ENCODE results near the gene PLD4. TPM values are rescaled to one million over a fixed set of nuclear protein-coding genes. Genes with fewer than 3 reads are reported as not detected.

PLD4 gene
- total and polyA plus RNA-seq, 2 experiments from 2014 or later, result 0.77 TPM; not detected in 1

- H3K4me2 ChIP-seq, result no peak overlapping the region
- no peak overlapping the region for H3K27ac ChIP-seq
- no peaks in the 10 kb centered on the region for H3K36me3 ChIP-seq (replicated peaks; ENCODE audit: insufficient read depth, low read depth)
- WGBS (ENCODE audit: low lambda C conversion rate, missing lambda C conversion rate), result 80% methylated on average over 7 of the region's 7 CpGs
- H3K4me3 ChIP-seq, result no peak overlapping the region
- H3K4me1 ChIP-seq (ENCODE audit: insufficient read depth), result no peaks in the 10 kb centered on the region
- no peaks in the 10 kb centered on the region for H3K79me2 ChIP-seq
- H2AFZ ChIP-seq, result no peak overlapping the region
- no peaks in the 10 kb centered on the region for H3K9me2 ChIP-seq (replicated peaks; ENCODE audit: insufficient read depth)
- H3K9me3 ChIP-seq (ENCODE audit: low read depth), result no peaks in the 10 kb centered on the region
- TF ChIP-seq, protein P1, sequence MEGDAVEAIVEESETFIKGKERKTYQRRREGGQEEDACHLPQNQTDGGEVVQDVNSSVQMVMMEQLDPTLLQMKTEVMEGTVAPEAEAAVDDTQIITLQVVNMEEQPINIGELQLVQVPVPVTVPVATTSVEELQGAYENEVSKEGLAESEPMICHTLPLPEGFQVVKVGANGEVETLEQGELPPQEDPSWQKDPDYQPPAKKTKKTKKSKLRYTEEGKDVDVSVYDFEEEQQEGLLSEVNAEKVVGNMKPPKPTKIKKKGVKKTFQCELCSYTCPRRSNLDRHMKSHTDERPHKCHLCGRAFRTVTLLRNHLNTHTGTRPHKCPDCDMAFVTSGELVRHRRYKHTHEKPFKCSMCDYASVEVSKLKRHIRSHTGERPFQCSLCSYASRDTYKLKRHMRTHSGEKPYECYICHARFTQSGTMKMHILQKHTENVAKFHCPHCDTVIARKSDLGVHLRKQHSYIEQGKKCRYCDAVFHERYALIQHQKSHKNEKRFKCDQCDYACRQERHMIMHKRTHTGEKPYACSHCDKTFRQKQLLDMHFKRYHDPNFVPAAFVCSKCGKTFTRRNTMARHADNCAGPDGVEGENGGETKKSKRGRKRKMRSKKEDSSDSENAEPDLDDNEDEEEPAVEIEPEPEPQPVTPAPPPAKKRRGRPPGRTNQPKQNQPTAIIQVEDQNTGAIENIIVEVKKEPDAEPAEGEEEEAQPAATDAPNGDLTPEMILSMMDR (IDR thresholded peaks at IDR 0.05; ENCODE audit: poor library complexity), result no peak
- TF ChIP-seq EZH2 (IDR thresholded peaks at IDR 0.05; ENCODE audit: borderline replicate concordance) (no peak), EZH2phosphoT487 (IDR thresholded peaks at IDR 0.05; ENCODE audit: low read depth, severe bottlenecking, unreplicated experiment) (no peak)
- no peaks in the 10 kb centered on the region for H3K27me3 ChIP-seq
- no peak for DNase-seq (ENCODE audit: low spot score)
- H4K20me1 ChIP-seq (ENCODE audit: insufficient read depth, poor library complexity, severe bottlenecking), result no peaks in the 10 kb centered on the region
Observed at GRCh38 chr14:104880584-104881210, 44.0 kb upstream of the PLD4 start.

DNA sequence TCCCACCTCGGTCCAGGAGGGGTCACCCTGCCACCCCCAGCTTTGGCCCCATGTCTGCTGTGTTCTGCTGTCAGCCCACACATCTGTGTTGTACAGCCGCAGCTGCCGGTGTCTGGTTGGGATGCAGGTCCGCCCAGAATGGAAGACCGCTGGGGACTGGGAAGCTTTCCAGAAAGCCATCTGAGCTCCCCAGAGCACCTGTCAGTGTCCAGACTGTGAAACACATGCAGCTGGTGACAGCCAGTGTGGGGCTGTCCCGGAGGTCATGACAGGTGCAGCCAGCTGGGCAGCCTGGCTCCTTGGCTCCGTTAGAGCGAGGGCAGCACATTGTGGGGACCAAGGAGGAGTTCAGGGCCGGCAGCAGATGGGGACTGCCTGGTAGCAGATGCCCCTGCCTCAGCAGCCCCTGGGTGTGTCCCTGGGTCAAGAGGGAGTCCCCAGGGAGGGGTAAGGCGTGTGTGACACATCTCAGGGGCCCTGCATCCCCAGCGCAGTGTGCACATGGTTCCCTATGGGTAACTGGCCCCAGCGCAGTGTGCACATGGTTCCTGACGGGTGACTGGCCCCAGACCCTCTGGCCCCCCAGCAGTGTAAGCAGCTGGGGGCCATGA is 43.2 kb upstream of the PLD4 start:
- Histone ChIP-seq H3K27ac (no peak overlapping the region), H3K4me1 (ENCODE audit: insufficient read depth) (no peaks in the 10 kb centered on the region), H3K4me3 (no peak overlapping the region), H2AFZ (no peak overlapping the region), H3K9me2 (replicated peaks; ENCODE audit: insufficient read depth) (no peaks in the 10 kb centered on the region), H3K79me2 (no peaks in the 10 kb centered on the region), H3K36me3 (replicated peaks; ENCODE audit: insufficient read depth, low read depth) (no peaks in the 10 kb centered on the region), H4K20me1 (ENCODE audit: insufficient read depth, poor library complexity, severe bottlenecking) (no peaks in the 10 kb centered on the region), H3K9me3 (ENCODE audit: low read depth) (no peaks in the 10 kb centered on the region), H3K27me3 (no peaks in the 10 kb centered on the region), H3K4me2 (no peak overlapping the region)
- 80% methylated on average over 13 of the region's 13 CpGs for WGBS (ENCODE audit: low lambda C conversion rate, missing lambda C conversion rate)
- DNase-seq (ENCODE audit: low spot score), result no peak
- TF ChIP-seq, protein P1 (IDR thresholded peaks at IDR 0.05; ENCODE audit: poor library complexity), result no peak

DNA sequence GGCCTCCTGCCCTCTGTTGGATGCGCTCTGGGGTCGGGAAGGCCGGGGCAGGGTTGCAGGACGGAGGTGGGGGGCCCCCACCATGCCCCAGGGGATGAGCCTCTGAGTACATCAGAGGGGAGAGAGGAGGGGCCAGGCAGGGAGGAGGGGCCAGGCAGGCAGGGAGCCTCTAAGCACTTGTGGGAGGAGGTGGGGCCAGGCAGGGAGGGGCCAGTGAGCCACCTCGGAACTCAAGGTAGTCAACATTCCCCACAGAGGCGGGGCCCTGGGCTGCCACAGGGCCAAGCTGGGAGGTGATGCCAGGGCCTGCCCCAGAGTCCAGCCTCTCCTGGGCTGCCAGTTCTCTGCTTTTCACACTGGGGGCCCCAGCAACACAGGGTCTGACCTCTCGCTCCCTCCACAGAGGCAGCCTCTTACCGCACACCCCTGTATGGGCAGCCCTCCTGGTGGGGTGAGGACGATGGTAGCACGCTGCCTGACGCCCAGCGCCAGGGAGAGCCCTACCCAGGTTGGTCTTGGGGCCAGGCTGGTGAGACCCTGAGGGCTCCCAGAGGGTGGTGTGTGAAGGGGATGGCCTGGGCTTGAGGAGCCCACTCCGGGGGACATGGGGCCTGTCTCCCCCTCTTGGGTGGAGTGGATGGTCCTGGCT is 42.2 kb upstream of the PLD4 start:
- TF ChIP-seq EZH2phosphoT487 (IDR thresholded peaks at IDR 0.05; ENCODE audit: low read depth, severe bottlenecking, unreplicated experiment), result no peak
- TF ChIP-seq EZH2 (IDR thresholded peaks at IDR 0.05; ENCODE audit: borderline replicate concordance), result no peak
- TF ChIP-seq, protein P1 (IDR thresholded peaks at IDR 0.05; ENCODE audit: poor library complexity), result no peak
- peak; percentile 75 for DNase-seq (ENCODE audit: low spot score)
- no peak overlapping the region for H2AFZ ChIP-seq
- no peaks in the 10 kb centered on the region for H3K4me1 ChIP-seq (ENCODE audit: insufficient read depth)
- H4K20me1 ChIP-seq (ENCODE audit: insufficient read depth, poor library complexity, severe bottlenecking), result no peaks in the 10 kb centered on the region
- H3K79me2 ChIP-seq, result no peaks in the 10 kb centered on the region
- H3K9me3 ChIP-seq (ENCODE audit: low read depth), result no peaks in the 10 kb centered on the region
- no peak overlapping the region for H3K4me3 ChIP-seq
- H3K9me2 ChIP-seq (replicated peaks; ENCODE audit: insufficient read depth), result no peaks in the 10 kb centered on the region
- H3K27me3 ChIP-seq, result no peaks in the 10 kb centered on the region
- no peak overlapping the region for H3K4me2 ChIP-seq
- H3K36me3 ChIP-seq (replicated peaks; ENCODE audit: insufficient read depth, low read depth), result no peaks in the 10 kb centered on the region
- 73% methylated on average over 12 of the region's 13 CpGs for WGBS (ENCODE audit: low lambda C conversion rate, missing lambda C conversion rate)
- H3K27ac ChIP-seq, result no peak overlapping the region
